Measurements from ENCODE around the gene ALDH16A1.
"Not testable (repeated sequence)": the region's sequence is repeated elsewhere in the genome, so short reads cannot be mapped to it uniquely, and the experiment has no call there.

The ALDH16A1 gene

GRCh38 chr19:49458567-49458903, 5.5 kb downstream of the ALDH16A1 start:
- Histone ChIP-seq H3K9ac (ENCODE audit: low read length) (no peak overlapping the region), H3K9me3 (ENCODE audit: control insufficient read depth, low read depth, low read length) (no peaks in the 10 kb centered on the region), H3K4me3 (ENCODE audit: low read length) (no peak overlapping the region), H3K36me3 (ENCODE audit: control insufficient read depth, low read depth, low read length) (no peaks in the 10 kb centered on the region), H3K27ac (ENCODE audit: low read length) (no peak overlapping the region), H3K4me1 (ENCODE audit: control insufficient read depth, low read depth, low read length) (peaks cover 4% of the 10 kb centered on the region), H3K27me3 (ENCODE audit: control insufficient read depth, insufficient read depth, low read length) (no peaks in the 10 kb centered on the region)

GRCh38 chr19:49459388-49459787, 6.4 kb downstream of the ALDH16A1 start:
- no peaks in the 10 kb centered on the region for H3K4me1 ChIP-seq (ENCODE audit: control insufficient read depth, low read depth, low read length)
- H3K27me3 ChIP-seq (ENCODE audit: control insufficient read depth, insufficient read depth, low read length): no peaks in the 10 kb centered on the region
- H3K9me3 ChIP-seq (ENCODE audit: control insufficient read depth, low read depth, low read length): no peaks in the 10 kb centered on the region
- H3K36me3 ChIP-seq (ENCODE audit: control insufficient read depth, low read depth, low read length): no peaks in the 10 kb centered on the region
- no peak overlapping the region for H3K27ac ChIP-seq (ENCODE audit: low read length)
- H3K4me3 ChIP-seq (ENCODE audit: low read length): no peak overlapping the region
- H3K9ac ChIP-seq (ENCODE audit: low read length): no peak overlapping the region

GRCh38 chr19:49461130-49461529, 8.1 kb downstream of the ALDH16A1 start:
- not testable (repeated sequence) for H3K27ac ChIP-seq (ENCODE audit: low read length); H3K4me3 ChIP-seq (ENCODE audit: low read length); H3K9ac ChIP-seq (ENCODE audit: low read length); H3K36me3 ChIP-seq (ENCODE audit: control insufficient read depth, low read depth, low read length); H3K4me1 ChIP-seq (ENCODE audit: control insufficient read depth, low read depth, low read length); H3K27me3 ChIP-seq (ENCODE audit: control insufficient read depth, insufficient read depth, low read length); H3K9me3 ChIP-seq (ENCODE audit: control insufficient read depth, low read depth, low read length)

- Histone ChIP-seq H3K4me1 (ENCODE audit: control insufficient read depth, low read depth, low read length) (no peaks in the 10 kb centered on the region), H3K9me3 (ENCODE audit: control insufficient read depth, low read depth, low read length) (no peaks in the 10 kb centered on the region), H3K36me3 (ENCODE audit: control insufficient read depth, low read depth, low read length) (no peaks in the 10 kb centered on the region), H3K4me3 (ENCODE audit: low read length) (no peak overlapping the region), H3K9ac (ENCODE audit: low read length) (no peak overlapping the region), H3K27ac (ENCODE audit: low read length) (no peak overlapping the region), H3K27me3 (ENCODE audit: control insufficient read depth, insufficient read depth, low read length) (no peaks in the 10 kb centered on the region)
Observed at GRCh38 chr19:49461656-49462055, 8.6 kb downstream of the ALDH16A1 start.

- Histone ChIP-seq H3K9me3 (ENCODE audit: control insufficient read depth, low read depth, low read length) (no peaks in the 10 kb centered on the region), H3K27ac (ENCODE audit: low read length) (no peak overlapping the region), H3K36me3 (ENCODE audit: control insufficient read depth, low read depth, low read length) (no peaks in the 10 kb centered on the region)
Observed at GRCh38 chr19:49462492-49462891, 9.5 kb downstream of the ALDH16A1 start.

GRCh38 chr19:49463960-49464740, 11.1 kb downstream of the ALDH16A1 start:
- H3K9ac ChIP-seq (ENCODE audit: low read length): no peak overlapping the region

More at GRCh38 chr19:49462492-49462891, 9.5 kb downstream of the ALDH16A1 start:
- H3K27me3 ChIP-seq (ENCODE audit: control insufficient read depth, insufficient read depth, low read length): no peaks in the 10 kb centered on the region
- no peak overlapping the region for H3K4me3 ChIP-seq (ENCODE audit: low read length)
- no peak overlapping the region for H3K9ac ChIP-seq (ENCODE audit: low read length)
- H3K4me1 ChIP-seq (ENCODE audit: control insufficient read depth, low read depth, low read length): no peaks in the 10 kb centered on the region

GRCh38 chr19:49465371-49465770, 12.3 kb downstream of the ALDH16A1 start:
- Histone ChIP-seq H3K27ac (ENCODE audit: low read length) (no peak overlapping the region), H3K9me3 (ENCODE audit: control insufficient read depth, low read depth, low read length) (no peaks in the 10 kb centered on the region), H3K4me1 (ENCODE audit: control insufficient read depth, low read depth, low read length) (peaks cover 5% of the 10 kb centered on the region), H3K27me3 (ENCODE audit: control insufficient read depth, insufficient read depth, low read length) (no peaks in the 10 kb centered on the region), H3K4me3 (ENCODE audit: low read length) (no peak overlapping the region), H3K36me3 (ENCODE audit: control insufficient read depth, low read depth, low read length) (peaks cover 7% of the 10 kb centered on the region), H3K9ac (ENCODE audit: low read length) (no peak overlapping the region)

More at GRCh38 chr19:49463960-49464740, 11.1 kb downstream of the ALDH16A1 start:
- no peaks in the 10 kb centered on the region for H3K27me3 ChIP-seq (ENCODE audit: control insufficient read depth, insufficient read depth, low read length)
- H3K36me3 ChIP-seq (ENCODE audit: control insufficient read depth, low read depth, low read length): no peaks in the 10 kb centered on the region
- H3K27ac ChIP-seq (ENCODE audit: low read length): no peak overlapping the region
- H3K9me3 ChIP-seq (ENCODE audit: control insufficient read depth, low read depth, low read length): no peaks in the 10 kb centered on the region
- H3K4me1 ChIP-seq (ENCODE audit: control insufficient read depth, low read depth, low read length): peaks cover 5% of the 10 kb centered on the region
- no peak overlapping the region for H3K4me3 ChIP-seq (ENCODE audit: low read length)

GRCh38 chr19:49468199-49468598, 15.2 kb downstream of the ALDH16A1 start:
- H3K4me1 ChIP-seq (ENCODE audit: control insufficient read depth, low read depth, low read length): peaks cover 5% of the 10 kb centered on the region
- H3K9ac ChIP-seq (ENCODE audit: low read length): peak overlapping the region; percentile 48
- no peak overlapping the region for H3K27ac ChIP-seq (ENCODE audit: low read length)
- H3K4me3 ChIP-seq (ENCODE audit: low read length): no peak overlapping the region
- H3K36me3 ChIP-seq (ENCODE audit: control insufficient read depth, low read depth, low read length): peaks cover 8% of the 10 kb centered on the region
- H3K27me3 ChIP-seq (ENCODE audit: control insufficient read depth, insufficient read depth, low read length): no peaks in the 10 kb centered on the region
- H3K9me3 ChIP-seq (ENCODE audit: control insufficient read depth, low read depth, low read length): no peaks in the 10 kb centered on the region

GRCh38 chr19:49468746-49469447, 15.9 kb downstream of the ALDH16A1 start:
- Histone ChIP-seq H3K9me3 (ENCODE audit: control insufficient read depth, low read depth, low read length) (no peaks in the 10 kb centered on the region), H3K4me3 (ENCODE audit: low read length) (no peak overlapping the region), H3K27me3 (ENCODE audit: control insufficient read depth, insufficient read depth, low read length) (no peaks in the 10 kb centered on the region), H3K9ac (ENCODE audit: low read length) (peak overlapping the region; percentile 48), H3K27ac (ENCODE audit: low read length) (peak overlapping the region; percentile 59), H3K36me3 (ENCODE audit: control insufficient read depth, low read depth, low read length) (peaks cover 8% of the 10 kb centered on the region), H3K4me1 (ENCODE audit: control insufficient read depth, low read depth, low read length) (peaks cover 5% of the 10 kb centered on the region)

GRCh38 chr19:49469828-49470614, 17.0 kb downstream of the ALDH16A1 start:
- H3K9me3 ChIP-seq (ENCODE audit: control insufficient read depth, low read depth, low read length): no peaks in the 10 kb centered on the region
- no peak overlapping the region for H3K9ac ChIP-seq (ENCODE audit: low read length)
- H3K4me1 ChIP-seq (ENCODE audit: control insufficient read depth, low read depth, low read length): peaks cover 5% of the 10 kb centered on the region
- peaks cover 6% of the 10 kb centered on the region for H3K27me3 ChIP-seq (ENCODE audit: control insufficient read depth, insufficient read depth, low read length)
- H3K36me3 ChIP-seq (ENCODE audit: control insufficient read depth, low read depth, low read length): peaks cover 8% of the 10 kb centered on the region
- no peak overlapping the region for H3K27ac ChIP-seq (ENCODE audit: low read length)
- no peak overlapping the region for H3K4me3 ChIP-seq (ENCODE audit: low read length)

GRCh38 chr19:49470615-49470978, 17.6 kb downstream of the ALDH16A1 start:
- no peak overlapping the region for H3K9ac ChIP-seq (ENCODE audit: low read length)
- H3K4me3 ChIP-seq (ENCODE audit: low read length): no peak overlapping the region
- H3K36me3 ChIP-seq (ENCODE audit: control insufficient read depth, low read depth, low read length): peaks cover 8% of the 10 kb centered on the region
- peaks cover 5% of the 10 kb centered on the region for H3K4me1 ChIP-seq (ENCODE audit: control insufficient read depth, low read depth, low read length)
- no peak overlapping the region for H3K27ac ChIP-seq (ENCODE audit: low read length)
- peaks cover 10% of the 10 kb centered on the region for H3K27me3 ChIP-seq (ENCODE audit: control insufficient read depth, insufficient read depth, low read length)
- no peaks in the 10 kb centered on the region for H3K9me3 ChIP-seq (ENCODE audit: control insufficient read depth, low read depth, low read length)

All from iPS-18a (cell line).